ENCODE measurements around the gene RHOBTB1. TPM values are rescaled to one million over a fixed set of nuclear protein-coding genes. Genes with fewer than 3 reads are reported as not detected.

The RHOBTB1 gene
- total RNA-seq, 6 donors from 2014 or later = 10.4 to 28.3 (median 13.7) TPM

GRCh38 chr10:60903096-60903495 is 40.9 kb downstream of the RHOBTB1 start:
- WGBS, 2 donors = 82 to 92% methylated on average over 3 of the region's 3 CpGs

DNA sequence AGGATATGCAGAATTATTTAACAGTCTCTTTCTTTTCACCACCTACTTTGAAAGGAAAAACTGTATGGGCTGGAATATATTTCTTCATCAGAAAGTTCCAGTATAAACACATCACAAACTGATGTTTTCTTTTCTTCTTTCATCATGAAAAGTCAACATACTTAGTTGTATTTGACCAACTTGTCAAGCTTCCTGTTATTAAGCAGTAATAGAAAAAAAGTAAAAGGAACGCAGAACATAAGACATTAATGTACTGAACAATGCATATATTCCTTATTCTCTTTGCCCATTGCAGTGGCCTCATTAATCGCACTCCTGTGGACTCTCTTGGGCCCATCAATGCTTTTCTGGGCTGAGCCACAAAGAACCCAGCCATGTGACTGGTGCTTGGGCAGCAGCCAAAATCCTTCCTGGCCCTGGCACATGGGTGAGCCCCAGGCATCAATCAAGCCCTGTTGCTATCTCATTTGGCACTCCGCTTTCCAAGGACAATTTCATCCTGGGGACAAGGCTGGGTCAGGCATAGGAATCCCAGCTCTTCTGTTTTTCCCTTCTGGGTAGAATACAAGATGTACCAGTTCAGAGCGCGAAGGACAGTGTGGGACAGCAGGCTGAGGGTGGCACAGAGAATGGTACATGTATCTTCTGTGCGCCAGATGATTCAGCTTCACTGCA is 42.3 kb downstream of the RHOBTB1 start:
- H3K4me1 ChIP-seq = peaks cover 0 to 8% (median 1%) of the 10 kb centered on the region in 4 donors
- peak overlapping the region in 2 of 4 donors; percentile 11 to 17 for H3K27ac ChIP-seq
- H3K36me3 ChIP-seq = peaks cover 0 to 3% (median 0%) of the 10 kb centered on the region in 4 donors
- 71 to 78% methylated on average over 6 of the region's 6 CpGs for WGBS, 2 donors
- H3K4me3 ChIP-seq = no peak overlapping the region
- no peaks in the 10 kb centered on the region for H3K27me3 ChIP-seq
- no peaks in the 10 kb centered on the region for H3K9me3 ChIP-seq
- ATAC-seq (ENCODE audit: low FRiP score in 2 of 2) (no peak), DNase-seq (peak in 1 of 2 donors; percentile 26)
- TF ChIP-seq POLR2A (IDR thresholded peaks at IDR 0.05) (no peak), CTCF (IDR thresholded peaks at IDR 0.05) (no peak), POLR2AphosphoS5 (IDR thresholded peaks at IDR 0.05) (no peak), EP300 (IDR thresholded peaks at IDR 0.05) (no peak)

More at GRCh38 chr10:60903096-60903495, 40.9 kb downstream of the RHOBTB1 start:
- Histone ChIP-seq H3K27me3 (no peaks in the 10 kb centered on the region), H3K36me3 (peaks cover 0 to 3% (median 0%) of the 10 kb centered on the region in 4 donors), H3K4me1 (peaks cover 0 to 8% (median 3%) of the 10 kb centered on the region in 4 donors), H3K27ac (no peak overlapping the region), H3K9me3 (no peaks in the 10 kb centered on the region), H3K4me3 (no peak overlapping the region)
- TF ChIP-seq CTCF (IDR thresholded peaks at IDR 0.05) (no peak), POLR2AphosphoS5 (IDR thresholded peaks at IDR 0.05) (no peak), POLR2A (IDR thresholded peaks at IDR 0.05) (no peak), EP300 (IDR thresholded peaks at IDR 0.05) (no peak)
- ATAC-seq (ENCODE audit: low FRiP score in 2 of 2) = no peak
- DNase-seq = no peak

- Histone ChIP-seq H3K4me1 (peaks cover 0 to 10% (median 5%) of the 10 kb centered on the region in 4 donors), H3K36me3 (peaks cover 0 to 3% (median 0%) of the 10 kb centered on the region in 4 donors), H3K9me3 (no peaks in the 10 kb centered on the region), H3K4me3 (no peak overlapping the region), H3K27ac (no peak overlapping the region), H3K27me3 (no peaks in the 10 kb centered on the region)
- ATAC-seq (ENCODE audit: low FRiP score in 2 of 2) = no peak
- no peak for TF ChIP-seq POLR2A (IDR thresholded peaks at IDR 0.05)
- TF ChIP-seq EP300 (IDR thresholded peaks at IDR 0.05) = no peak
- no peak for TF ChIP-seq POLR2AphosphoS5 (IDR thresholded peaks at IDR 0.05)
- TF ChIP-seq CTCF (IDR thresholded peaks at IDR 0.05) = no peak
- WGBS, 2 donors = 82 to 93% methylated on average over 7 of the region's 7 CpGs
- DNase-seq = no peak
Measured at GRCh38 chr10:60899266-60899665, 44.7 kb downstream of the RHOBTB1 start.

DNA sequence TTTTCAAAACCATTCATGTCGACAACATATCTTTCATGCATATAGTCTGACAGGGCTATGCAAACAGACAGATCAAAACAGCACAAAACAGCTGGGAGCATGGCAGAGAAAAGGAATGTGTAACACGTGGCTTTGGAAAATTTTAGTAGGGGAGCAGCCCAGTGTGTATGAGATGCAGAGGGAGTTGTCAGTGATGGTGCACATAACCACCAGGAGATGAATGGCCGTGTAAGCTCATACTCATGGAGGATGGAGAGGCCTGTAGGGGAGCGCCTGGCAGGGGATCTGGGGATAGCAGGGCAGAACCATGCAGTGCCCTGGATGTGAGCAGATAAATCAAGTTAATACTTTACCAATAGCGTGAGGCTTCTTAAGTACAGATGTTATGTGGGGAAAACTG is 45.7 kb downstream of the RHOBTB1 start:
- Histone ChIP-seq H3K27ac (no peak overlapping the region), H3K4me3 (no peak overlapping the region), H3K4me1 (peaks cover 0 to 10% (median 5%) of the 10 kb centered on the region in 4 donors), H3K9me3 (no peaks in the 10 kb centered on the region), H3K36me3 (peaks cover 0 to 3% (median 0%) of the 10 kb centered on the region in 4 donors), H3K27me3 (no peaks in the 10 kb centered on the region)
- peak in 1 of 2 donors; percentile 66 for ATAC-seq (ENCODE audit: low FRiP score in 2 of 2)
- whole genome bisulfite sequencing, 2 donors = 56 to 77% methylated on average over 5 of the region's 5 CpGs
- TF ChIP-seq CTCF (IDR thresholded peaks at IDR 0.05) = no peak
- TF ChIP-seq POLR2A (IDR thresholded peaks at IDR 0.05) = no peak
- no peak for TF ChIP-seq POLR2AphosphoS5 (IDR thresholded peaks at IDR 0.05)
- no peak for TF ChIP-seq EP300 (IDR thresholded peaks at IDR 0.05)
- no peak for DNase-seq

DNA sequence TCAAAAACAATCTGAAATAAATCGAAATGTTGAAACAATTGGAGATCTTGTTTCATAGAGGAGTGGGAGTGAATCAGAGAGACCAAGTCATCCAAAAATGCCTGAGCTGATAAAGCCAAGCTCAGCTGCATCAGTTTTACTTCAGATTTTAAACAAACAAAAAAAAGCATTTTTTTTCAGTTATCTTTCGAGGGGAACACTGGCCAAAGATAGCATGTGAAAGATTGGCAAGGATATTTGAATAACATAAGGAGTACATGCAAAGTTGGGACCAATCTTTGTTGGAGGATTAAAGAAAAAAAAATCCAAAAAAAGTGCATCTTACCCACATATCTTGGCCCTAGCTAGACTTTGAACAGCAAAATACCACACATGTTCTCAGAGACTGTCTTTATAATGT is 47.2 kb downstream of the RHOBTB1 start:
- peak overlapping the region in 1 of 4 donors; percentile 19 for H3K27ac ChIP-seq
- no peak for ATAC-seq (ENCODE audit: low FRiP score in 2 of 2)
- TF ChIP-seq POLR2A (IDR thresholded peaks at IDR 0.05) = no peak
- TF ChIP-seq POLR2AphosphoS5 (IDR thresholded peaks at IDR 0.05) = no peak
- H3K27me3 ChIP-seq = no peaks in the 10 kb centered on the region
- H3K4me3 ChIP-seq = no peak overlapping the region
- peaks cover 0 to 9% (median 5%) of the 10 kb centered on the region in 4 donors for H3K4me1 ChIP-seq
- DNase-seq = no peak
- no peaks in the 10 kb centered on the region for H3K9me3 ChIP-seq
- WGBS, 2 donors = 73 to 83% methylated on average over 2 of the region's 2 CpGs
- H3K36me3 ChIP-seq = no peaks in the 10 kb centered on the region

Data from upper lobe of left lung (tissue), 6 donors.